Smooth muscle cell (in vitro differentiated cells): Measurements from ENCODE around the gene HDAC4. TPM values are rescaled to one million over a fixed set of nuclear protein-coding genes. Genes with fewer than 3 reads are reported as not detected.

Source experiments
- DNase-seq: peaks from one replicate; lab custom pipeline; 2025; ENCODE audit not compliant: unreplicated experiment; lab: John Stamatoyannopoulos, UW
- H2AFZ ChIP-seq: fragments of 200-600 bp; sonication (generic); 2 replicates; pipeline ENCODE4 v1.6.0; 2016; ENCODE audit warnings: antibody characterized with exemption, low read depth, mild to moderate bottlenecking
- H3F3A ChIP-seq: fragments of 200-600 bp; sonication (generic); 2 replicates; pipeline ENCODE4 v1.6.0; 2017; ENCODE audit warnings: antibody characterized with exemption, low read depth
- H3K27ac ChIP-seq: fragments of 200-600 bp; sonication (generic); 2 replicates; pipeline ENCODE4 v1.5.1; 2016; ENCODE audit warnings: low read depth, mild to moderate bottlenecking
- H3K27me3 ChIP-seq: fragments of 200-600 bp; sonication (generic); 2 replicates; pipeline ENCODE4 v1.6.1; 2016; ENCODE audit warnings: low read depth, mild to moderate bottlenecking
- H3K36me3 ChIP-seq: fragments of 200-600 bp; sonication (generic); 2 replicates; pipeline ENCODE4 v1.5.1; 2016; ENCODE audit warnings: low read depth
- H3K4me1 ChIP-seq: fragments of 200-600 bp; sonication (generic); 2 replicates; pipeline ENCODE4 v1.5.1; 2016; ENCODE audit warnings: low read depth
- H3K4me2 ChIP-seq: fragments of 200-600 bp; sonication (generic); 2 replicates; pipeline ENCODE4 v1.6.0; 2016; ENCODE audit warnings: mild to moderate bottlenecking
- H3K4me3 ChIP-seq: fragments of 200-600 bp; sonication (generic); 2 replicates; pipeline ENCODE4 v1.5.1; 2016; ENCODE audit warnings: mild to moderate bottlenecking
- H3K79me2 ChIP-seq: fragments of 200-600 bp; sonication (generic); 2 replicates; pipeline ENCODE4 v1.6.0; 2016; ENCODE audit warnings: low read depth, mild to moderate bottlenecking
- H3K9ac ChIP-seq: fragments of 200-600 bp; sonication (generic); 2 replicates; pipeline ENCODE4 v1.6.0; 2016; ENCODE audit warnings: low read depth
- H3K9me3 ChIP-seq: fragments of 200-600 bp; sonication (generic); replicated peaks from 2 replicates; pipeline ENCODE4 v1.5.1; 2016; ENCODE audit warnings: low read depth
- H4K20me1 ChIP-seq: fragments of 200-600 bp; sonication (generic); 2 replicates; pipeline ENCODE4 v1.6.0; 2016; ENCODE audit warnings: low read depth
- WGBS: methylation state at CpG from one replicate; pipeline ENCODE4 v1.1.7; 2016; ENCODE audit warnings: low lambda C conversion rate; 5-methylcytosine and 5-hydroxymethylcytosine counted together
- polyA plus RNA-seq: library from polyadenylated mRNA; unstranded; fragments of >200 nt; fragmentation: Nextera tagmentation; extraction: Ambion mirVana; gene quantifications from 2 replicates; pipeline ENCODE4 v1.2.1, GENCODE V29; 2016
- total RNA-seq: library from RNA; depleted of rRNA; stranded (reverse); fragments of >200 nt; gene quantifications from 2 replicates; pipeline ENCODE4 v1.2.3, GENCODE V29; 2014
- TF ChIP-seq, protein P1 (sequence below): fragments of 200-600 bp; sonication (generic); IDR thresholded peaks from 2 replicates; pipeline ENCODE4 v1.5.1; 2017; ENCODE audit warnings: borderline replicate concordance, mild to moderate bottlenecking, antibody characterized with exemption; ENCODE audit not compliant: insufficient read depth, poor library complexity, severe bottlenecking

HDAC4 gene
- total and polyA plus RNA-seq, 2 experiments from 2014 or later = 6.2 to 35.7 TPM

DNA sequence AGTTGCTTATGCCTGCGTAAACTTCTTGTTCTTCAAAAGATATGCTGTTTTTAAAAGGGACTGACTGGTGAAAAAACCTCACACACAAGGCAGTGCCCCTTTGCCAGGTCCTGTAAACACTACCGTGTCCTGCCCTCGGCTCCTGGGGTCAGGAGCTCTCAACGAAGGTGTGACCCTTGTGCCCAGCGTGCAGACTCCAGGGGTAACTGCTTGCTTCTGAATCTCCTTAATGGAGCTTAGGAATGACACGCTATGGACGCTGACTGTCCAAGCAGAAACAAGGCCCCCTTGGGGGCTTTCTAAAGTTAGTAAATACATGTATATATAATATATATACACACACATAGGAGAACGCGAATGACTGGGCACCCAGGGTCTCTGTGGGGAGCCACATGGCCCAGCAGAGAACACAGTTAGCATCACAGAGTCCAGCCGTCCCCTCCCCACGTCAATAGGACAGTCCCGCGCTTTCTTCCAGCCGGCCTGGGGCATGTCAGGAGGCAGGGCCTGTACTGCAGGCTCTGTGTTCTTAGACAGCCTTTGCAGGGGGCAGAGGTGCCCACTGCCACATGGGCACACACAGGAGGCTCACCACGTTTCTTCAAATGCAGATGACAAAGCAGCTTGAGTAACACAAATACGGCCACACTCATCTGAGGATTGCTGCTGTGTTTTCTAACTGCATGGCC lies 96.1 kb downstream of the HDAC4 start:
- peaks cover 92% of the 10 kb centered on the region for H4K20me1 ChIP-seq
- no peak overlapping the region for H3K9ac ChIP-seq
- H3K36me3 ChIP-seq = no peaks in the 10 kb centered on the region
- H3K27me3 ChIP-seq = no peaks in the 10 kb centered on the region
- DNase-seq = no peak
- 91% methylated on average over 16 of the region's 16 CpGs for WGBS
- no peak overlapping the region for H3K4me2 ChIP-seq
- no peak overlapping the region for H2AFZ ChIP-seq
- no peak overlapping the region for H3K27ac ChIP-seq
- H3K79me2 ChIP-seq = peaks cover 53% of the 10 kb centered on the region
- H3K4me1 ChIP-seq = peaks cover 32% of the 10 kb centered on the region
- H3K4me3 ChIP-seq = no peak overlapping the region
- TF ChIP-seq, protein P1, sequence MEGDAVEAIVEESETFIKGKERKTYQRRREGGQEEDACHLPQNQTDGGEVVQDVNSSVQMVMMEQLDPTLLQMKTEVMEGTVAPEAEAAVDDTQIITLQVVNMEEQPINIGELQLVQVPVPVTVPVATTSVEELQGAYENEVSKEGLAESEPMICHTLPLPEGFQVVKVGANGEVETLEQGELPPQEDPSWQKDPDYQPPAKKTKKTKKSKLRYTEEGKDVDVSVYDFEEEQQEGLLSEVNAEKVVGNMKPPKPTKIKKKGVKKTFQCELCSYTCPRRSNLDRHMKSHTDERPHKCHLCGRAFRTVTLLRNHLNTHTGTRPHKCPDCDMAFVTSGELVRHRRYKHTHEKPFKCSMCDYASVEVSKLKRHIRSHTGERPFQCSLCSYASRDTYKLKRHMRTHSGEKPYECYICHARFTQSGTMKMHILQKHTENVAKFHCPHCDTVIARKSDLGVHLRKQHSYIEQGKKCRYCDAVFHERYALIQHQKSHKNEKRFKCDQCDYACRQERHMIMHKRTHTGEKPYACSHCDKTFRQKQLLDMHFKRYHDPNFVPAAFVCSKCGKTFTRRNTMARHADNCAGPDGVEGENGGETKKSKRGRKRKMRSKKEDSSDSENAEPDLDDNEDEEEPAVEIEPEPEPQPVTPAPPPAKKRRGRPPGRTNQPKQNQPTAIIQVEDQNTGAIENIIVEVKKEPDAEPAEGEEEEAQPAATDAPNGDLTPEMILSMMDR = no peak
- no peaks in the 10 kb centered on the region for H3F3A ChIP-seq
- H3K9me3 ChIP-seq = no peaks in the 10 kb centered on the region

DNA sequence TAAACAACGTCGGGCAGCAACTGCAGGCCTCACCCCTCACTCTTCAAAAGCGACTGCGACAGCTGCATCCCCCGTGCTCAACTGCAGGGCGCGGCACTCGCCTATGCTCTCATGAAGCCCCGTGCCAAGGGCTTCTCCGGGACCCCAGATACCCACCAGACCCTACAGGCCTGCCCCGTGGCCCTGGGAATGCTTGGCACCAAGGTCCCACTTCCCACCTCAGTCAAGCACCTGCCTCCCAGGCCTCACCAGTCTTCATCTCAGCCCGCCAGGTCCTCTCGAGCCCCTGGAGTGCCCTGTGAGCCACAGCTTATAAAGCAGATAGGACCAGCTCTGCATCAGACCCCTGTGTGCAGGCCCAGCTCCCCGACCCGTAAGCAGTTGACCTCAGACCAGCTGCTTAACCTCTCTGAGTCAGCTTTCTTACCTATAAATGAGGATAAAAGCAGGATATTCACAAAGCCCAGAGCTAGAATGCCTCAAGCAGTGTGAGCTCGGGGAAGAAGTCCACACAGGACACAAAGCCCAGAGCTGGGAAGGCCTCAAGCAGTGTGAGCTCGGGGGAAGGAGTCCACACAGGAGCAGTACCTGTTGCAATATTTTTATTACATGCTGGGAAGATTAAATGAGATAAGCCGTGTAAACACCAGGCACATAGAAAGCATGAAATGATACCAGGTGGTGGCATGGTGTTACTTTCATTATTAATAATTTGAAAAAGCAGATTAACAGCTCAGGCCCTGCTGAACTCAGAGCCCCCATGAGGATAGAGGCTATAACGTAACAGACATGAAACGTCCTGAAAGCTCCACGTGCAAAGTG lies 96.9 kb downstream of the HDAC4 start:
- H3K4me3 ChIP-seq = no peak overlapping the region
- no peak overlapping the region for H3K27ac ChIP-seq
- no peak overlapping the region for H3K9ac ChIP-seq
- H3K9me3 ChIP-seq = no peaks in the 10 kb centered on the region
- no peak for DNase-seq
- TF ChIP-seq, protein P1 = no peak
- H3K27me3 ChIP-seq = no peaks in the 10 kb centered on the region
- peaks cover 55% of the 10 kb centered on the region for H3K79me2 ChIP-seq
- H3K4me2 ChIP-seq = no peak overlapping the region
- no peak overlapping the region for H2AFZ ChIP-seq
- H3K4me1 ChIP-seq = peaks cover 28% of the 10 kb centered on the region
- no peaks in the 10 kb centered on the region for H3F3A ChIP-seq
- 86% methylated on average over 21 of the region's 21 CpGs for WGBS
- H4K20me1 ChIP-seq = peaks cover 90% of the 10 kb centered on the region
- H3K36me3 ChIP-seq = no peaks in the 10 kb centered on the region

DNA sequence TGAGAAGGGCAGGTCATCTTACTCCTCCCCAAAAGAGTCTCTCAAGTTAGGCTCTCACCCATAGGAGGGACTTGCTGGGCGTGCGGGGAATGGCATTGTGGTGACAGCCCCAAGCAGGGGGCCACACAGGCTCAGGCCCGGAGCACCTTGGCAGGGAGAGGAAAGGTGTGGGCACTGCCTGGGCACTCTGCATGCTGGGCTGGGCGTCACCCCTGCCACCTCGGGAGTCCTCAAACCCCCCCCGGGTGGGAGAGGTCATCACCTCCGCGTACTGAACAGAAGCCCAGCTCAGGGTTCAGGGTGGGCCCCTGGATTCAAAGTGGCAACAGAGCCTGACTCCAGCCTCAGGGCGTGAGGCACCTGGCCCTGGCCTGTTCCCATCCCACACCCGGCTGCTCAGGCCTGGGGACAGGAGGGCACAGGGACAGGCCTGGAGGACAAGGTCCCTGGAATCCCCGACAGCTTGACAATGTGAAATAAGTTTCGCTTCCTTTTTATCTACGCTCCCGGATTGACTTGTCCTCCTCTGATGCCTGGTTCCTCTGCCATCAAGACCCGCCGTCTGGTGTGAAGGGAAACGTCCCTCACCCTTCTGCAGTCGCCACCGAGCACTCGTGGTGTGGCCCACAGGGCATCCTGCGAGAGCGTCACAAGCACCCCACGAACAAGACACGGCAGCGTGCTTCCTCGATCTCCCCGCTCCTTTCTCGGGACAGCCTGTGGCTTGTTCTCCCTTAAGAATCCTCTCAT lies 97.8 kb downstream of the HDAC4 start:
- H3K4me2 ChIP-seq = no peak overlapping the region
- peaks cover 89% of the 10 kb centered on the region for H4K20me1 ChIP-seq
- no peaks in the 10 kb centered on the region for H3F3A ChIP-seq
- peaks cover 56% of the 10 kb centered on the region for H3K79me2 ChIP-seq
- no peak overlapping the region for H3K4me3 ChIP-seq
- H3K9ac ChIP-seq = no peak overlapping the region
- no peaks in the 10 kb centered on the region for H3K27me3 ChIP-seq
- H3K4me1 ChIP-seq = peaks cover 28% of the 10 kb centered on the region
- no peak overlapping the region for H3K27ac ChIP-seq
- DNase-seq = no peak
- no peak overlapping the region for H2AFZ ChIP-seq
- no peaks in the 10 kb centered on the region for H3K9me3 ChIP-seq
- 93% methylated on average over 26 of the region's 28 CpGs for WGBS
- no peaks in the 10 kb centered on the region for H3K36me3 ChIP-seq
- TF ChIP-seq, protein P1 = no peak
